HL-60 (cell line): ENCODE measurements around the gene MDP1.

ENCODE experiments used
- POLR2AphosphoS5 ChIP-seq: IDR thresholded peaks from 2 replicates; pipeline ENCODE4 v1.6.1; 2012; ENCODE audit warnings: low read depth
- TF ChIP-seq, protein P1 (sequence below): IDR thresholded peaks from one replicate; pipeline ENCODE4 v1.5.1; 2011; ENCODE audit warnings: low read length, control low read depth, inconsistent platforms; ENCODE audit not compliant: insufficient read depth

DNA sequence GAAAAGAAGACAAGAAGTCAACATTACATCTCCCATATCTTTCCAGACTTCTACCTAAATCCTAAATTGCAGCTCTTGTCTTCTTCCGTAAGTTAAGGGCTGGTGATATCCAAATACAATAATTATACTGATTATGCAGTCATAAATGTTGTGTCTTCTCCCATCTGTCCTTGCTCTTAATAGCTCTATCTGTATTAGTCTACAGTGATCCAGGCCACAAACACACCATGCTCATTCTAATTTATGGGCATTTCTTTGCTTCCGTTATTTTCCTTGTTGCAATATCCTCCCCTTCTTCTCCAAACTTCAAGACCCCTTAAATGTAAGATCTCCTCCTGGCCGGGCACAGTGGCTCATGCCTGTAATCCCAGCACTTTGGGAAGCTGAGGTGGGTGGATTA is 3.7 kb upstream of the MDP1 start:
- TF ChIP-seq, protein P1, sequence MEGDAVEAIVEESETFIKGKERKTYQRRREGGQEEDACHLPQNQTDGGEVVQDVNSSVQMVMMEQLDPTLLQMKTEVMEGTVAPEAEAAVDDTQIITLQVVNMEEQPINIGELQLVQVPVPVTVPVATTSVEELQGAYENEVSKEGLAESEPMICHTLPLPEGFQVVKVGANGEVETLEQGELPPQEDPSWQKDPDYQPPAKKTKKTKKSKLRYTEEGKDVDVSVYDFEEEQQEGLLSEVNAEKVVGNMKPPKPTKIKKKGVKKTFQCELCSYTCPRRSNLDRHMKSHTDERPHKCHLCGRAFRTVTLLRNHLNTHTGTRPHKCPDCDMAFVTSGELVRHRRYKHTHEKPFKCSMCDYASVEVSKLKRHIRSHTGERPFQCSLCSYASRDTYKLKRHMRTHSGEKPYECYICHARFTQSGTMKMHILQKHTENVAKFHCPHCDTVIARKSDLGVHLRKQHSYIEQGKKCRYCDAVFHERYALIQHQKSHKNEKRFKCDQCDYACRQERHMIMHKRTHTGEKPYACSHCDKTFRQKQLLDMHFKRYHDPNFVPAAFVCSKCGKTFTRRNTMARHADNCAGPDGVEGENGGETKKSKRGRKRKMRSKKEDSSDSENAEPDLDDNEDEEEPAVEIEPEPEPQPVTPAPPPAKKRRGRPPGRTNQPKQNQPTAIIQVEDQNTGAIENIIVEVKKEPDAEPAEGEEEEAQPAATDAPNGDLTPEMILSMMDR: no peak
- no peak for TF ChIP-seq POLR2AphosphoS5
